Muscle of arm (tissue), 12 donors: ENCODE results near the gene LCN1. TPM values are rescaled to one million over a fixed set of nuclear protein-coding genes. Genes with fewer than 3 reads are reported as not detected.
"Not testable (repeated sequence)": the region's sequence is repeated elsewhere in the genome, so short reads cannot be mapped to it uniquely, and the experiment has no call there.

ENCODE experiments used
- DNase-seq: peaks from one replicate; pipeline ENCODE4 v3.0.0-alpha.2; 2013
- polyA plus RNA-seq, 12 donors: library from polyadenylated mRNA; unstranded; fragments of 120-200 nt; gene quantifications; one replicate each; pipeline ENCODE4 v1.2.1, GENCODE V29; 2013; ENCODE audit not compliant: insufficient read length in 12 of 12

Gene LCN1
- polyA plus RNA-seq, 12 donors, result 0.57 TPM; not detected in 11

GRCh38 chr9:135504262-135505243, 16.7 kb upstream of the LCN1 start:
- peak; percentile 15 for DNase-seq

GRCh38 chr9:135505406-135506187, 15.6 kb upstream of the LCN1 start:
- no peak for DNase-seq

GRCh38 chr9:135506327-135507103, 14.7 kb upstream of the LCN1 start:
- no peak for DNase-seq

GRCh38 chr9:135507104-135508035, 13.9 kb upstream of the LCN1 start:
- DNase-seq, result no peak

GRCh38 chr9:135508211-135508820, 12.9 kb upstream of the LCN1 start:
- no peak for DNase-seq

GRCh38 chr9:135509458-135509857, 11.8 kb upstream of the LCN1 start:
- DNase-seq, result no peak

GRCh38 chr9:135512241-135512603, 9.0 kb upstream of the LCN1 start:
- DNase-seq, result no peak

GRCh38 chr9:135512904-135513303, 8.3 kb upstream of the LCN1 start:
- no peak for DNase-seq

- no peak for DNase-seq
Observed at GRCh38 chr9:135513351-135513846, 7.8 kb upstream of the LCN1 start.

- DNase-seq, result not testable (repeated sequence)
Observed at GRCh38 chr9:135513906-135514305, 7.3 kb upstream of the LCN1 start.

- no peak for DNase-seq
Observed at GRCh38 chr9:135514342-135515082, 6.7 kb upstream of the LCN1 start.

GRCh38 chr9:135515083-135515951, 5.9 kb upstream of the LCN1 start:
- no peak for DNase-seq

GRCh38 chr9:135516132-135516860, 4.9 kb upstream of the LCN1 start:
- no peak for DNase-seq

- DNase-seq, result no peak
Observed at GRCh38 chr9:135517407-135517822, 3.8 kb upstream of the LCN1 start.

- no peak for DNase-seq
Observed at GRCh38 chr9:135519179-135519971, 1.9 kb upstream of the LCN1 start.

GRCh38 chr9:135521608-135522095, 412 bp downstream of the LCN1 start:
- DNase-seq, result no peak
